Stimulated activated CD4-positive, alpha-beta T cell treated with anti-CD3 and anti-CD28 coated beads, Interleukin-1b, Interleukin-23, amount 100 ng/mL, for 24 hours (primary cell): ENCODE data around the gene LENG8.
"Not testable (repeated sequence)": the region's sequence is repeated elsewhere in the genome, so short reads cannot be mapped to it uniquely, and the experiment has no call there.

Experiments used
- DNase-seq, 4 experiments: peaks; one replicate each; pipeline ENCODE4 v3.0.0-alpha.2; 2020; ENCODE audit warnings: low read depth in 4 of 4, low spot score in 1 of 4

Gene LENG8

GRCh38 chr19:54509200-54509940 is 60.4 kb downstream of the LENG8 start:
- not testable (repeated sequence) for DNase-seq
